Naive thymus-derived CD4-positive, alpha-beta T cell (primary cell): ENCODE measurements around the gene RNU4-1. TPM values are rescaled to one million over a fixed set of nuclear protein-coding genes. Genes with fewer than 3 reads are reported as not detected.
A peak's percentile ranks its signal among the peaks of the same experiment; 100 is the strongest.
"Not testable (repeated sequence)": the region's sequence is repeated elsewhere in the genome, so short reads cannot be mapped to it uniquely, and the experiment has no call there.

Source experiments
- ATAC-seq: fragments of 150-1000 bp; cut with Tn5 transposase; 2 replicates; pipeline ENCODE4 v1.10.0; 2021; ENCODE audit warnings: mild to moderate bottlenecking, moderate library complexity
- CTCF ChIA-PET: fragments of 350-600 bp; sonication (Branson Sonifier 250); formaldehyde crosslinking; loops from one replicate; lab custom pipeline; 2021; ENCODE audit warnings: antibody characterized with exemption; lab: Charles Lee
- POLR2A ChIA-PET: fragments of 350-600 bp; sonication (Branson Sonifier 250); formaldehyde crosslinking; loops from one replicate; lab custom pipeline; 2021; ENCODE audit warnings: antibody characterized with exemption, inconsistent platforms; lab: Charles Lee
- DNase-seq, 9 donors: peaks; one replicate each; pipeline versions ENCODE4 v3.0.0 to v3.0.0-alpha.2; 2020 to 2022; ENCODE audit warnings: mixed read lengths in 1 of 9
- H3K27ac ChIP-seq: one replicate; pipeline ENCODE4 v1.7.0; 2013; ENCODE audit warnings: mild to moderate bottlenecking, low read depth, low read length, moderate library complexity
- H3K27me3 ChIP-seq, 2 donors: one replicate each; pipeline ENCODE4 v1.7.0; 2013; ENCODE audit warnings: low read length in 2 of 2, mild to moderate bottlenecking in 2 of 2, moderate library complexity in 2 of 2; ENCODE audit not compliant: control insufficient read depth in 2 of 2, insufficient read depth in 2 of 2
- H3K36me3 ChIP-seq, 3 experiments: 1 replicate in 2 of 3; 2 replicates in 1 of 3; pipeline ENCODE4 v1.7.0; 2013; ENCODE audit warnings: low read length in 3 of 3, mild to moderate bottlenecking in 3 of 3, moderate library complexity in 1 of 3; ENCODE audit not compliant: insufficient read depth in 3 of 3, control insufficient read depth in 2 of 3
- H3K4me1 ChIP-seq, 2 donors: one replicate each; pipeline ENCODE4 v1.7.0; 2013; ENCODE audit warnings: low read length in 2 of 2, mild to moderate bottlenecking in 2 of 2, moderate library complexity in 1 of 2; ENCODE audit not compliant: control insufficient read depth in 2 of 2, insufficient read depth in 2 of 2
- H3K4me3 ChIP-seq: 2 replicates; pipeline ENCODE4 v1.7.0; 2013; ENCODE audit warnings: mild to moderate bottlenecking, low read length
- H3K9me3 ChIP-seq, 3 experiments: 1 replicate in 2 of 3; 2 replicates in 1 of 3; pipeline ENCODE4 v1.7.0; 2013; ENCODE audit warnings: low read length in 3 of 3; ENCODE audit not compliant: control insufficient read depth in 2 of 3
- H3K27ac Mint-ChIP-seq, 9 donors: one replicate each; pipeline ENCODE4 v1.8.0; 2020 to 2022; ENCODE audit warnings: mixed read lengths in 9 of 9, mild to moderate bottlenecking in 8 of 9, moderate library complexity in 5 of 9, inconsistent platforms in 2 of 9
- H3K27me3 Mint-ChIP-seq, 5 donors: one replicate each; pipeline ENCODE4 v1.8.0; 2021 to 2022; ENCODE audit warnings: mixed read lengths in 5 of 5, mild to moderate bottlenecking in 1 of 5
- H3K36me3 Mint-ChIP-seq, 5 donors: one replicate each; pipeline ENCODE4 v1.8.0; 2020 to 2022; ENCODE audit warnings: mixed read lengths in 5 of 5, mild to moderate bottlenecking in 3 of 5, inconsistent platforms in 1 of 5
- H3K4me1 Mint-ChIP-seq, 7 donors: one replicate each; pipeline ENCODE4 v1.8.0; 2020 to 2022; ENCODE audit warnings: mixed read lengths in 7 of 7, mild to moderate bottlenecking in 3 of 7, inconsistent platforms in 1 of 7
- H3K4me3 Mint-ChIP-seq, 10 donors: one replicate each; pipeline ENCODE4 v1.8.0; 2020 to 2022; ENCODE audit warnings: mild to moderate bottlenecking in 10 of 10, mixed read lengths in 10 of 10, moderate library complexity in 6 of 10, inconsistent platforms in 2 of 10
- H3K9me3 Mint-ChIP-seq, 11 donors: one replicate each; pipeline ENCODE4 v1.8.0; 2020 to 2022; ENCODE audit warnings: mixed read lengths in 11 of 11, mild to moderate bottlenecking in 4 of 11, inconsistent platforms in 1 of 11, moderate library complexity in 1 of 11
- intact Hi-C, 2 donors: fragments of 100-400 bp; cut with micrococcal nuclease; formaldehyde crosslinking; loops; one replicate each; pipeline ENCODE4 v1.15.1; 2023
- polyA plus RNA-seq, 2 donors: library from polyadenylated mRNA; unstranded; fragments of 300-500 nt; fragmentation: Illumina TruSeq; gene quantifications; one replicate each; pipeline ENCODE4 v1.2.3, GENCODE V29; 2021
- total RNA-seq, 6 experiments: library from RNA in 5 of 6; stranded (reverse) in 5 of 6; gene quantifications; 1 replicate in 5 of 6; 2 replicates in 1 of 6; pipeline ENCODE4 v1.2.3 and lab custom pipeline; 2021 to 2026

RNU4-1 gene
- total RNA-seq: 1,000 to 10,000 TPM in 3 of 5 experiments, 100 to 1,000 TPM in 2; 319 to 3,107 (median 1,510) TPM
- polyA plus RNA-seq: not detected
- total RNA-seq (lab: John Stamatoyannopoulos, UW): 17.2 reads per million, percentile 47 among the genes with 10 or more reads in this experiment

DNA sequence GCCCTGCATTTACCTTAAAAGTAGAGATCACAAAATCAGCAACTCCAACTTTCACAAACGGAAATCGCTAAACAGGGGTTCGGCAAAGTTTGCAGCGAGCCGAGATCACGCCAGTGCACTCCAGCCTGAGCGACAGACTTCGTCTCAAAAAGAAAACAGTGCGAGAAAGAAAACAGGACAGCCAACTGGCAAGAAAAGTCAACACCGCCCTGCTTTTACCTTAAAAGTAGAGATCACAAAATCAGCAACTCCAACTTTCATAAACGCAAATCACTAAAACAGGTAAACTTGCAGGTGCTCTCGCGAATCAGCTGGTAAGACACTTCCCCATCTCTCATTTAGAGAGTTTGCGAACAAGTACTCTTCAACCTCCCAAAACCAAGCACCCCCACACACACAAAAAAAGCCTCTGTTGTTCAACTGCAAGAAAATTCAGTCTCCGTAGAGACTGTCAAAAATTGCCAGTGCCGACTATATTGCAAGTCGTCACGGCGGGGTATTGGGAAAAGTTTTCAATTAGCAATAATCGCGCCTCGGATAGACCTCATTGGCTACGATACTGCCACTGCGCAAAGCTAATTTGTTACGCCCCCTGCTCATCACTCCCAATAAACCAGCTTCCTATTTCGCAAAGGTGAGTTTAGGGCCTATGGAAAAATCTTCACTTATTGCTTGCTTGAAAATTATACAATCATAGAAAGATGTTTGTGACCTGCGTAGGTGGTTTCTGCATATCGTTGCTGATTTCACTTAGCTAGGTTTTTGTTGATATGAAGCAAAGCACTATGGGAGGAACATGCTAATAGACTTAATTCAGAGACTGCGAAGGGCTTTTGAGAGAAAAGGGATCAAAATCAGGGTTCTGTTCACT lies at the start of gene RNU4-1:
TSS of gene RNU4-1 (minus strand) at position 577 of the 871 bp plus-strand sequence.
- peaks cover 0 to 14% (median 0%) of the 10 kb centered on the region in 5 donors for H3K27me3 Mint-ChIP-seq
- Histone ChIP-seq H3K27ac (peak within 1 kb of the TSS; percentile 100), H3K4me3 (peak within 1 kb of the TSS; percentile 64), H3K27me3 (no peaks in the 10 kb centered on the region), H3K4me1 (no peaks in the 10 kb centered on the region), H3K36me3 (peaks cover 0 to 4% (median 0%) of the 10 kb centered on the region in 3 experiments), H3K9me3 (no peaks in the 10 kb centered on the region)
- DNase-seq (peak; percentile 51 to 93 (median 89)), ATAC-seq (peak; percentile 58)
- peaks cover 0 to 9% (median 4%) of the 10 kb centered on the region in 7 donors for H3K4me1 Mint-ChIP-seq
- H3K4me3 Mint-ChIP-seq: no peak within 1 kb of the TSS
- no peaks in the 10 kb centered on the region for H3K36me3 Mint-ChIP-seq
- ChIA-PET POLR2A (interaction anchor here (0.6 to 9.8 kb wide), 39 partner anchors 7 to 1933 kb away, joined by 3 to 182 read pairs (median 5); partner anchors contain the start of genes BICDL1, COQ5, COX6A1 and DYNLL1), CTCF (interaction anchor here (0.6 to 2.8 kb wide), 9 partner anchors 9 to 92 kb away, joined by 3 to 14 read pairs (median 3); partner anchors contain the start of genes PXN, RPLP0 and SIRT4)
- intact Hi-C loops: loop anchor here (1.0 to 5.0 kb wide), 9 partner anchors 9 to 626 kb away; partner anchors contain the start of genes SIRT4 (in 2 of the 2), BICDL1 (in 1 of the 2), PRKAB1 (in 1 of the 2) and RAB35 (in 1 of the 2)
- H3K27ac Mint-ChIP-seq: peak within 1 kb of the TSS in 1 of 9 donors; percentile 62
- H3K9me3 Mint-ChIP-seq: no peaks in the 10 kb centered on the region

GRCh38 chr12:120342175-120343038 lies 49.4 kb upstream of the RNU4-1 start:
- Histone ChIP-seq H3K4me3 (no peak overlapping the region), H3K27ac (no peak overlapping the region), H3K4me1 (no peaks in the 10 kb centered on the region), H3K9me3 (peaks cover 0 to 5% (median 0%) of the 10 kb centered on the region in 3 experiments), H3K27me3 (no peaks in the 10 kb centered on the region), H3K36me3 (no peaks in the 10 kb centered on the region)
- Mint-ChIP-seq H3K27me3 (peaks cover 0 to 17% (median 7%) of the 10 kb centered on the region in 5 donors), H3K36me3 (peaks cover 0 to 7% (median 5%) of the 10 kb centered on the region in 5 donors), H3K9me3 (peaks cover 0 to 15% (median 10%) of the 10 kb centered on the region in 11 donors), H3K27ac (no peak overlapping the region), H3K4me1 (no peaks in the 10 kb centered on the region), H3K4me3 (no peak overlapping the region)
- ChIA-PET CTCF (no interaction called here), POLR2A (no interaction called here)
- ATAC-seq (no peak), DNase-seq (no peak)
- intact Hi-C loops: no loop called here

DNA sequence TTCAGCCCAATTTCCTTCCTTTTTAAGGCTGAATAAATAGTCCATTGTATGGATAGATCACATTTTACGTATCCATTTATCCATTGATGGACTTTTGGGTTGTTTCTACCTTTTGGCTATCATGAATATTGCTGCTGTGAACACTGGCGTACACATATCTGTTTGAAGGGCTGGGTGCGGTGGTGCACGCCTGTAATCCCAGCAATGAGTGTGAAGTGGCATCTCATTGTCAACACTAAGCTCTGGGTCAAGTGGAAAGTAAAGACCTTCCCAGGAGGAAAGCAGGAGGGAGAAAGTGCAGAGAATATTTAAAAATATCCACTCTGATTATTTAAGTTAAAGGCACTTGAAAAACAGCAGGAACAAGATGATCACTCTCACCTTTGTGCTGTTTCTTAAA lies 46.2 kb upstream of the RNU4-1 start:
- H3K4me3 Mint-ChIP-seq: no peak overlapping the region
- CTCF ChIA-PET: no interaction called here

DNA sequence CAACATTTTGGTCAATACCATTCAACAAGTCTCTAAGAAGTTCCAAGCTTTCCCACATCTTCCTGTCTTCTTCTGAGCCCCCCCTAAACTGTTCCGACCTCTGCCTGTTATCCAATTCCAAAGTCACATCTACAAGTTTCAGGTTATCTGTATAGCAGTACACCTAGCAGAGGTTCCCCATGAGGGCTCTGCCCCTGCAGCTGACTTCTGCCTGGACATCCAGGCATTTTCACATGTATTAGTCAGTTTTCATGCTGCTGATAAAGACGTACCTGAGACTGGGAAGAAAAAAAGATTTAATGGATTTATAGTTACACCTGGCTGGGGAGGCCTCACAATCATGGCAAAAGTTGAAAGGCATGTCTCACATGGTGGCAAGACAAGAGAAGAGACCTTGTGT lies 44.7 kb upstream of the RNU4-1 start:
- CTCF ChIA-PET: no interaction called here

More for the DNA sequence above, 46.2 kb upstream of the RNU4-1 start:
- intact Hi-C loops: no loop called here
- no peak overlapping the region for H3K4me3 ChIP-seq
- Mint-ChIP-seq H3K4me1 (peaks cover 0 to 5% (median 0%) of the 10 kb centered on the region in 7 donors), H3K9me3 (peaks cover 0 to 29% (median 16%) of the 10 kb centered on the region in 11 donors), H3K27me3 (peaks cover 0 to 15% (median 5%) of the 10 kb centered on the region in 5 donors), H3K27ac (no peak overlapping the region), H3K36me3 (peaks cover 0 to 10% (median 9%) of the 10 kb centered on the region in 5 donors)
- DNase-seq (no peak), ATAC-seq (no peak)
- no peaks in the 10 kb centered on the region for H3K36me3 ChIP-seq
- peaks cover 0 to 14% (median 0%) of the 10 kb centered on the region in 3 experiments for H3K9me3 ChIP-seq
- POLR2A ChIA-PET: no interaction called here
- no peak overlapping the region for H3K27ac ChIP-seq
- no peaks in the 10 kb centered on the region for H3K4me1 ChIP-seq
- no peaks in the 10 kb centered on the region for H3K27me3 ChIP-seq

DNA sequence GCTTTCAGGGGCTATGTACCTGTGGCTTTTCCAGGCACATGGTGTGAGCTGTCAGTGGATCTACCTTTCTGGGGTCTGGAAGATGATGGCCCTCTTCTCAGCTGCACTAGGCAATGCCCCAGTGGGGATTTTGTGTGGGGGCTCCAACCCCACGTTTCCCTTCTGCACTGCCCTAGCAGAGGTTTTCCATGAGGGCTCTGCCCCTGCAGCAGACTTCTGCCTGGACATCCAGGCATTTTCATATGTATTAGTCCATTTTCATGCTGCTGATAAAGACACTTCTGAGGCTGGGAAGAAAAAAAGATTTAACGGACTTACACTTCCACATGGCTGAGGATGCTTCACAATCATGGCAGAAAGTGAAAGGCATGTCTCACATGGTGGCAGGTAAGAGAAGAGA lies 43.4 kb upstream of the RNU4-1 start:
- ATAC-seq, H3K4me1 Mint-ChIP-seq, POLR2A ChIA-PET, H3K4me3 Mint-ChIP-seq, H3K27ac Mint-ChIP-seq, intact Hi-C loops, H3K4me3 ChIP-seq, H3K27ac ChIP-seq, H3K36me3 ChIP-seq, H3K27me3 ChIP-seq, CTCF ChIA-PET, H3K4me1 ChIP-seq, DNase-seq: not testable (repeated sequence)
- H3K9me3 ChIP-seq: peaks cover 0 to 14% (median 0%) of the 10 kb centered on the region in 3 experiments
- H3K27me3 Mint-ChIP-seq: peaks cover 0 to 12% (median 8%) of the 10 kb centered on the region in 5 donors
- H3K36me3 Mint-ChIP-seq: peaks cover 0 to 10% (median 9%) of the 10 kb centered on the region in 5 donors
- peaks cover 0 to 29% (median 16%) of the 10 kb centered on the region in 11 donors for H3K9me3 Mint-ChIP-seq

More for the DNA sequence above, 44.7 kb upstream of the RNU4-1 start:
- Histone ChIP-seq H3K36me3 (no peaks in the 10 kb centered on the region), H3K4me3 (no peak overlapping the region), H3K9me3 (peaks cover 0 to 14% (median 0%) of the 10 kb centered on the region in 3 experiments), H3K4me1 (no peaks in the 10 kb centered on the region), H3K27me3 (no peaks in the 10 kb centered on the region), H3K27ac (no peak overlapping the region)
- intact Hi-C loops: no loop called here
- Mint-ChIP-seq H3K9me3 (peaks cover 0 to 29% (median 16%) of the 10 kb centered on the region in 11 donors), H3K4me3 (no peak overlapping the region), H3K27me3 (peaks cover 0 to 15% (median 5%) of the 10 kb centered on the region in 5 donors), H3K36me3 (peaks cover 0 to 10% (median 9%) of the 10 kb centered on the region in 5 donors), H3K27ac (no peak overlapping the region), H3K4me1 (peaks cover 0 to 5% (median 0%) of the 10 kb centered on the region in 7 donors)
- POLR2A ChIA-PET: no interaction called here
- DNase-seq: no peak
- ATAC-seq: no peak

GRCh38 chr12:120335447-120335846 lies 42.4 kb upstream of the RNU4-1 start:
- POLR2A ChIA-PET: interaction anchor here (0.7 kb wide), 1 partner anchor 132 kb away, joined by 3 read pairs; no protein-coding TSS in a partner anchor
- Mint-ChIP-seq H3K36me3 (peaks cover 0 to 10% (median 9%) of the 10 kb centered on the region in 5 donors), H3K27me3 (peaks cover 0 to 10% (median 4%) of the 10 kb centered on the region in 5 donors), H3K9me3 (peaks cover 0 to 29% (median 16%) of the 10 kb centered on the region in 11 donors)
- H3K27ac Mint-ChIP-seq, H3K27me3 ChIP-seq, CTCF ChIA-PET, intact Hi-C loops, ATAC-seq, H3K4me1 Mint-ChIP-seq, H3K36me3 ChIP-seq, H3K27ac ChIP-seq, H3K4me1 ChIP-seq, H3K4me3 Mint-ChIP-seq, H3K4me3 ChIP-seq: not testable (repeated sequence)
- peak in 1 of 9 donors; percentile 26 for DNase-seq
- peaks cover 0 to 14% (median 0%) of the 10 kb centered on the region in 3 experiments for H3K9me3 ChIP-seq
